Kasumi-1 (cell line): ENCODE data around the gene NYNRIN.

Experiments
- DNase-seq, 2 experiments: peaks; one replicate each; lab custom pipeline; 2025; lab: John Stamatoyannopoulos, UW

The NYNRIN gene

DNA sequence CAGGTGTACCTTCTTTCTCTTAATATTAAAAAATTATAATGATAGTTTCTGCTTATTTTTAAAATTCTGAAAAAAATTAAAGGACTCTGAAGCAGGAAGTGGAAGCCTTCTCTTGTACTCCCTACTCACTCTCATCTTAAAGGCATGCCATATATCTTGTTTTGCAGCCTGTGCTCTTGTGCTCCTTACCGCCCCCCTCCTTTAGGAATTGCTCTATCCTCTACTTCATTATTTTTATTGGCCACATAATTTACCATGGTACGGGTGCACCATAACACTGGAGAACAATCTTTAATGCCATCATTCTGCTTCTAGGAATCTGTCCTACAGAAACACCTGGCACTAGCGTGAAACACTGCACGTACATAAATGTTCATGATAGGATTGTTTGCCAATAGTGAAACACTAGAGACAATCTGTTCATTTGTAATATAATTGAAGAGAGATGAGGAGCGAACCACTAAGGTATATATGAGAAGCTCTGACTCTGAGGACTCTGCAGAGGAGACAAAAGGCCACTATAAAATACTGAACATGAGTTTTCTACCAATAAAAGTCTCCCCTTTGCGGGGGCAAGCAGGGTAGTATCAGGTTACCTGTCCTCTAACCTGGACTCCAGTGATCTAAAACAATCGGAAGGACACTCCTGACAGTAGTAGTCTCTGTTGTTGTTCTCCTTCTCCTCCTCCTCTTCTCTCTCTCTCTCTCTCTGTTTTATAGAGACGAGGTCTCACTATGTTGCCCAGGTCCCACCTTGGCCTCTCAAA lies 6.3 kb upstream of the NYNRIN start:
- no peak for DNase-seq

DNA sequence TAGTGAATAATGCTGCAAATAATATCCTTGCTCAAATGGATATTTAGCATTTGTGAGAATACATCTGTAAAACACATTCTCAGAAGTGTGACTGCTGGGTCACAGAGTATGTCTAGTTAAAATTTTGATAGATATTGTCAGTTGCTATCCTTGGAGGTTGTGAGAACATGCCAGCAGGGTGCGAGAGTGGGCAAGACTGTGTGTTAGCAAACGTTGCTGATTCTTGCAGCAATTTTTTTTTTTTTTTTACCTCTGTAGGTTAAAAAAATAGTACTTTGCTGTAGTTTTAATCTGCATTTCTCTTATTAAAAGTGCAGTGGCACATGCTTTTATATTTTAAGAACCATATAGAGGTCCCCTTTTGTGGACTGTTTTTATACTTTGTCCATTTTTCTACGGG lies 4.5 kb upstream of the NYNRIN start:
- peak in 1 of 2 experiments; percentile 14 for DNase-seq

DNA sequence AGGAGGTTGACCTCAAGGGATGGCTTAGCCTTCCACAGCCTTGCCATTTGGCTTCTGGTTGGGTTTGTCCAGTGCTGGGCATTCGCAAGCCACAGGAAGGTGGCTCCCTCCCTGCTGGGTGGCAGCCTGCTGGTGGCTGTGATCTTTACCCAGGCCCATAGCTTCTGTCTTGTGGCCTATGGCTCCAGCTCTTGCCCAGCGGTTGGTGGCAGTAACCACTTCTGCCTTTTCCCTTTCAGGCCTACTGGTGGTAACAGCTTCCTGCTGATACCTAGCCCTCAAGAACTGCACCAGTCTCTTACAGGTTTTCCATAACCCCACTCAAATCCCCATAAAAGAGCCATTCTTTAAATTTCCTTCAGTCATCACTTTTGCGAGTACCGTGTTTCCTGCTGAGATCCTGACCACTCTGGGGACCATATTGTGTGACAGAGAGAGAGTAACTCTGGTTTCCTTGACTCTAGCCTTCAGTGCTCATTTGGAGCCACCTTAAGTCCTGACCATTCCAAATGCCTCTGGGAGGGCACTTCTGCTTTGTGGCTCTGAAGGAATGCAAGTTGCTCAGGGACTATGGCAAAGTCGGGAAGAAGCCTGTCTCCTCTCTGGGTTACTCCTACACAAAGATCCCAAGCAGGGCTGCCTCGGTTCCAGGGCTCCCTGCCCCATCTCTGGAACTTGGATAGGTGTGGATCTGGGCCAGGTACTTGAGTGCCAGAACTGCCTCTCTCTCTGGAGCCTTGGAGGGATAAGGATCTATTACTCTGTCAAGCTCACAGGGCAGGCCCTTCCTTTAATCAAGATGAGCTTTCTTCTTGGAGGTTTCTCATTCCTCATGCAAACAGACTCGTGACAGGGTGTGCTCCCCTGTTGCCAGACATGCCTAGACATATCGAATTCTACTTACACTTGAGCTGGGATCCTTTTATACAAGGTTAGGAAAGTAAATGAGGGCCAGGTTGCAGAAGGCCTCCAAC lies 2.9 kb upstream of the NYNRIN start:
- peak; percentile 50 to 62 for DNase-seq

DNA sequence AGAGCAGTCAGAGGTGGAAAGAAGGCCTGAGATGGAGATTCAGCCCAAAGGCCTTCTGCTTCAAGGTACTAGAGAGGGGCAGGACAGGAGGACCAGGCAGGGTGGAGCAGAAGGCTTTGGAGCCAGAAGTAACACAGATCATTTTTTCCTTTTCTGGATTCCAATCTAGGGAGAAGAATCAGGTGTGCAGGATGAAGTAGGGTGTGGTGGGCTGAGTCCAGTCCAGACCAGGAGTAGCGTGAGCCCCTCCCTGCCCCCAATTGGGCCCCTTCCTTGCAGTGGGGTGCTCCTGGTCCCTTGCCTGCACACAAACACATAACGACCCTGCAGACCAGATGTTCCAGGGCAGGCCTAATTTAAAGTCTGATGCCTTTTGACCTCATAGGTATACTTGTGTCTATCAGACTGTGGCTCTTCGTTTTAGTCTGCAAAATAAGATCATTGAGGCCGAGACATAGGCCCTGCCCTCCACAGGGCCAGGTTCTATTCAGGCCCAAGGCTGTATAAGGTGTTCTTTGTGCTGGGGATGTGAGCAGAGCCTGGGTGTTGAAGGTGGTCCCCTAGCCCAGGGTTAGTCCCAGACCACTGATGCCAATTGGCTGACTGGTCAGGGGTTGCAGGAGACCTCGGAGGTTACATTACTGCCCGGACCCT lies 1.0 kb upstream of the NYNRIN start:
- DNase-seq, result no peak

DNA sequence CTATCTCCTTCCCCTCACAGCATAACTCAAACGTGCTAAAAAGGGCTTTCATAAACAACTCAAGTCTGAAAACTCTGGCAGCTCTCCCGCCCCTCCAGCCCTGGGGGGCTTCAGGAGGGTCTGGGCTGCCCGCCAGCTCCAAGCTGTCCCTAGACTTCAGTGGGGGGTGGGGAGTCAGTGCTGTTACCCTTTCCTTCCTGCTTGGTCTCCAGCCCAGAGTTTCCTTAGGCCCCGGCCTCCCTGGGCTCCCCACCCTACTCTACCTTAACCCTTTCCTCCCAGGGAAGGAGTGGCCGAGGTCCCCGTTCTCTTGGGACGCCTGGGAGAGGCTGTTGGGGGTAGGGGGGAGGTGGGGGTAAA lies 530 bp upstream of the NYNRIN start:
- no peak for DNase-seq

DNA sequence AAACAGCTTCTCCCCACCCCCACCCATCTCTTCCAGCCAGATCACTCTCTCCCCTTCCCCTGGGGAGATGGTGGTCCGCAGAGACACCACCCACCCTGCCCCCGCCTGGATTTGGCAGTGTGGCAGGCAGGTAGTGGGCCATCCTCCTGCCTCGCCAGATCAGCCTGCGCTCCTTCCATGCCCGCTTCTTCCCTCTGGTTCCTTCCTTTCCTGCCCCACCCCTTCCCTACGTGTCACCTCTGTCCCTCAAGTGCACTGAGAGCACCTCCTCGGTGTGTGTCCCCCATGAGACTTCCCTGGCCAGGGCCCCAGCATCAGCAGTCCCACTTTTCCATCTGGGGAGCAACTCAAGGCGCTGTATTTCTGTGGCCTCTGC lies 632 bp downstream of the NYNRIN start:
- DNase-seq, result no peak

DNA sequence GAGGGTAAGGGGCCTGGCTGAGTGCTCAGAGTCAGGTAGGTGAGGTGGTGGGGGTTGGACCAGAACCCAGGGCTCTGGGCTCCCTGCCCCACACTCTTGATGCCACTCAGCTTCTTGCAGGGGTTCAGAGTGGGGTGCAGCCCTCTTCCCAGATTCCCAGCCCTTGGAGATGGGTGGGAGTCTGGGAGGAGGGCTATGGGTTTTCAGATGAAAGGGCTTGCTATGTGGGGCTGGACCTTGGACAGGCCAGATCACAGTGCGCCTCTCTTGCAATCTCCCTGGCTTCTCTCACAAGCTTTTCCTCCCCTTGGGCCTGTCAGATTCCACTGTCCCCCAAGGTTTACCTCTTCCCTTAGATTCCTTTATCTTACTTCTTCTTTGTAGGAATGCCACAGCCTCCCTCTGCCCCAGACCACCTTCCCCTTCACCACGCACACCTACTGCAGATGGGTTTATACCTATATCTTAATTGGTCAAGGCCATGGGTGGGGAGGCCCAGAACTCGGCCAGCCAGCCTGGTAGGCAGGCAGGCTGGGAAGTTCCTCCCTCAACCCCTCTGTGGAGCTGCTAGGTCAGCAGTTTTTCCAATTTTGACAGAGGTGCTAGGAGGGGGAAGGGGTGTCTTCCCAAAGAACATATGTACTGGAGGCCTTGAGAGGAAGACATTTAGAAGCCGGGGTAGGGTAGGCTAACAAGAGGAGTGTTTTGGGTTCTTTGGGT lies 1.4 kb downstream of the NYNRIN start:
- no peak for DNase-seq

DNA sequence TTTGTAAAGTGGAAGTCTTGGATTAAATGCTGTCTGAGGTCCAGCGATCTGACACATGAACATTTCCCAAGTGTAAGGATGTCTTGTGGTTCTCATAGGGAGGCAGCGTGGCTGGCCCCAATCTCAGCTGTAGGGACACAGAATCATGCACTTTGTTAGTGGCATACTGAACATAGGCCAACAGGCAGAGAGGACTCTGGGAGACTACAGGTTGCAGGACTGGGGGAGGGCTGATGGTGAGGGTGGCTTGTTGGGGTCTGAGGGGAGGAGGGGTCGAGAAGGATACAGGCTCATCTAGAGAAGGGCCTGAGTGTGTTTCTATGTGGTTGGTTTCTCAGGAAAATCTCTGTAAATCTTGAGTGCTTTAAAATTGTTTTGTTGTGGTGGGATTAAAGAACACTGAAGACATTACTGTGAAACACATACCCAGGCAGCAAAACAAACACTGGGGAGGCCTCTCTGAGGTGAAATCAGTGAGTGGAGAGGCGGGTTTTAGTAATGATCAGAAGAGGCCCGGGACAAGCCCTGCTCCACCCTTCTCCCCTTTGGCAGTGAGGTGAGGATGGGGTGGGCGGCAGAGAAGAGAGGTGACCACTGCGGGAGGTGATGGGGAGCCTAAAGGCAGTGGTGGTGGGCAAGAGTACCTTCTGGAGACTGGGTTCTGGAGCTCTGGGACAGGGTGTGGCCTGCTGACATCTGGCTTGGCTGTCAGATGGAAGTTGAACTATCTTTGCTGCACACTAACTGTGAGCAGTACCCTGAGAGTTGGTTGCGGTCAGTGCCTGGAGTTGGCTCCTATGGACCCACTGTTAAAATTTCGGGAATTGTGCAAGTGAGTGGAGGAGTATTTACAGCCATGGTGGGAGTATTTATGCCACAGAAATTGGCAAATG lies 3.3 kb downstream of the NYNRIN start:
- DNase-seq, result no peak

DNA sequence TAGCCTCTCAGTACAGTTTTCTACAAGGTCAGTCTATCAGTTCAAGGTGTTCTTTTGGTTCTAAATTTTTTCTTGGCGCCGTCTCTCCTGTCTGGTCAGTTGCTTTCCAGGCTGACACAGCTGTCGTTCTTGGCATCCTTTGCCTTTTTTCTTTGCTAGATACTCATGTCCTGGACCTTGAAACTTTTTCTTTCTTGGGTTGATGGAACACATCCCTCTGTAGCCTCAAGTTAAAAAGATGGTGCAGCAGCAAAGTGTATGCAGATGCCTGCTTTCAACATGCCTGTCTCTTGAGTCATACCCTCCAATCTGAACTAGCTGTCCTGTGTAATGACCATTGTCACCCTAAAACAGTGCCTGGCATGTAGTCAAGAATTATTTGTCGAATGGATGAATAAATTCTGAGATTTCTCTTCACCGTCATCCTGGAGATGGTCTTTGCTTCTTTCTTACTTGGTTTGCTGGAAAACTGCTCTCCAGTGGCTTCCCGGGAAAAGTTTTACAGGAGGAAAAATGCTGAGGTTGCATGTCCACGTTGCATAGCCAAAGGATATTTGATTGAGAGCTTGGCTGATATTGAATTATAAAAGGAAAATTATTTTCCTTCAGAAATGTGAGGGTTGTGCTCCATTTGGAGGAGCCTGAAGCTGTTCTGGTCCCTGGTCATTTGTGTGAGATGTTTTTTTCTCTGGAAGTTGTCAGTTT lies 4.6 kb downstream of the NYNRIN start:
- no peak for DNase-seq

DNA sequence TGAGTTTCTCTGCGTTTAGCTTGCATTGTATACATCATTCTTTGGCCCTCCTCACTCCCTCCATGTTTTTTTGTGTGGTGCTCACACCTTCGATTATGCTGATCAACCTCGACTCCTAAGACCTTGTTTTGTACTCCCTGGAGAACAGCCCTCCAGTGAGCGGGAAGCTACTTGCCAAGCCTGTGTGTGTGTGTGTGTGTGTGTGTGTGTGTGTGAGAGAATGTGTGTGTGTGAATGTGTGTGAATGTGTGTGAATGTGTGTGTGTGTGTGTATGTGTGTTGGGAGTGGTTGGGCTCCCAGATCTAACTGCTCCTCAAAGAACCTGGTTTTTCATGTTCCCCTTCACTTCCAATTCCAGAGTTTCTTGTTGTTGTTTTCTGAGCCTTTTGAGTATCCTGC lies 6.0 kb downstream of the NYNRIN start:
- no peak for DNase-seq

DNA sequence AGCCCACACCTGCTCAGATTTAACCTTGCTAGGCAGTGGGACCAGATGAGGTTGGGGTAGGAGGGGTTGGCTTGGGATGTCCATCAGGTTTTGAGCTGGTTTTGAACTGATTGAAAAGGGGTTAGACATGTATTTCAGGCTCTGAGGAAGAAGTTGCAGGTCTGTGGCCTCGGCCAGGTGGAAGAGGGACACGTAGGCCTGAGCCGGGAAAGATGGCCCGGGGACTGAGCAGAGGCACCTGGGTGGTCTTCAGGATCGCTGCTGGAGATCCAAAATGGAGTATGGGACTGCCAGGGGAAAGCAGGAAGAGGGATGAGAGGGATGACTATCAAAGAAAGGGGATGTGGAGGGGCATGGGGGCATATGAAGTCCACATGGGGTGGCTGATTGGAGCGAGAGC lies 7.6 kb downstream of the NYNRIN start:
- no peak for DNase-seq

DNA sequence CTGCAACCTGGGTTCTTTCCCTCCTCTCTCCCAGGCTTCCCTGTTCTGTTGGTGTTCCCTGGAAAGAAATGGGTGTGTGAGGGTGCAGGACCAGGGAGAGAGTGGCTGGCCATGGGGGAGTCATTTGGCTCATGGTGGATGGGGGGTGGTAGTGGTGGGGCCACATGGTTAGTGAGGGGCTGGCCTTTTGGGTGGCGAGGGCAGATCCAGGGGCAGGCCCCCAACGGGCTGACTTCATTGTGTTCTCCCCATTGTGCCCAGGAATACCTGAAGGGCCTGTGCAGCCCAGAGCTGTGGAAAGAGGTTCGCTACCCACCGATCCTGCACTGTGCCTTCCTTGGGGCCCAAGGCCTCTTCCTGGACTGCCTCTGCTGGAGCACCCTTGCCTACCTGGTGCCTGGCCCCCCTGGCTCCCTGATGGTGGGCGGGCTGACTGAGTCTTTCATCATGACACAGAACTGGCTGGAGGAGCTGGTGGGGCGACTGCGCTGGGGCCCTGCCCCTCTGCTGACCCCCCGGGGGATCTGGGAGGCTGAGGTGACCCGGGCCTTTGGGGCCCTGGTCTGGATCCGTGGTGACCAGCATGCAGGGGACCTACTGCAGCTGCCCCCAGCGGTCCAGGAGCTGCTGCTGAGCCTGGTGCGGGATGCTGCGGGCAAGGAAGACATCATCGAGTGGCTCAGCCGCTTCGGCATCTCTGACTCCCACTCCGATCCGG lies 9.0 kb downstream of the NYNRIN start:
- DNase-seq, result no peak

DNA sequence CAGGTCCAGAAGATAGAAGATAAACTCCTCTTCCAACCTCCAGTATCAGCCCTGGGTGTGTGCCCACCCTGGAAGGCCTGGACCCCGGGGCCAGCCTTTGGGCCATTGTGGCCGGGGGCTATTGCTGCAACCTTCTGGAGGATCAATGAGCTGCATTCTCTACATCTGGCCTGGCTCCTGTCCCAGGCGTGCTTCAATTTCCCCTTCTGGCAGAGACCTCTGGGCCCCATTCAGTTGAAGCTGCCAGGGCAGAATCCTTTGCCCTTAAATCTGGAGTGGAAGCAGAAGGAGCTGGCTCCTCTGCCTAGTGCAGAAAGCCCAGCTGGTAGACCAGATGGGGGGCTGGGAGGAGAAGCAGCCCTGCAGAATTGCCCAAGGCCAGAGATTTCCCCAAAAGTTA lies 10.0 kb downstream of the NYNRIN start:
- DNase-seq, result no peak

DNA sequence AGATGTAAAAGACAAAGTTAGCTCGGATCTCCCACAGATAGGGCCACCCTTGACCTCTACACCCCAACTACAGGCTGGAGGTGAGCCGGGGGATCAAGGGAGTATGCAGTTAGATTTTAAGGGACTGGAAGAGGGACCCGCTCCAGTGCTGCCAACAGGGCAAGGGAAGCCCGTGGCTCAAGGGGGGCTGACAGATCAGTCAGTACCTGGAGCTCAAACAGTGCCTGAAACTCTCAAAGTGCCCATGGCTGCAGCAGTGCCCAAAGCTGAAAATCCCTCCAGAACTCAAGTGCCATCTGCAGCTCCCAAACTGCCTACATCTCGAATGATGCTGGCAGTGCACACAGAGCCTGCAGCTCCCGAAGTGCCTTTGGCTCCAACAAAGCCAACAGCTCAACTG lies 10.4 kb downstream of the NYNRIN start:
- DNase-seq, result no peak

DNA sequence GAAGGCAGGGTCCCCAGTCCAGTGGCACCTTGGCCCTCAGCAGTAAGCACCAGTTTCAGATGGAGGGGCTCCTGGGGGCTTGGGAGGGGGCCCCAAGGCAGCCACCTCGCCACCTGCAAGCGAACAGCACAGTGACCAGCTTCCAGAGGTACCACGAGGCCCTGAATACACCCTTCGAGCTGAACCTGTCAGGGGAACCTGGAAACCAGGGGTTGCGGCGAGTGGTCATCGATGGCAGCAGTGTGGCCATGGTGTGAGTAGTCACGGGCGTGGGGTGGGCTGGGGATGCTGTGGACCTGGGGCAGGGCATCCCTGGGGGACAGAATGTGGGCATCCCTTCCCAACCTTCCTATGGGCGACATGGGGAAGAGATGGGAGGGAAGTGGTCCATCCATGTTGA lies 11.2 kb downstream of the NYNRIN start:
- no peak for DNase-seq

DNA sequence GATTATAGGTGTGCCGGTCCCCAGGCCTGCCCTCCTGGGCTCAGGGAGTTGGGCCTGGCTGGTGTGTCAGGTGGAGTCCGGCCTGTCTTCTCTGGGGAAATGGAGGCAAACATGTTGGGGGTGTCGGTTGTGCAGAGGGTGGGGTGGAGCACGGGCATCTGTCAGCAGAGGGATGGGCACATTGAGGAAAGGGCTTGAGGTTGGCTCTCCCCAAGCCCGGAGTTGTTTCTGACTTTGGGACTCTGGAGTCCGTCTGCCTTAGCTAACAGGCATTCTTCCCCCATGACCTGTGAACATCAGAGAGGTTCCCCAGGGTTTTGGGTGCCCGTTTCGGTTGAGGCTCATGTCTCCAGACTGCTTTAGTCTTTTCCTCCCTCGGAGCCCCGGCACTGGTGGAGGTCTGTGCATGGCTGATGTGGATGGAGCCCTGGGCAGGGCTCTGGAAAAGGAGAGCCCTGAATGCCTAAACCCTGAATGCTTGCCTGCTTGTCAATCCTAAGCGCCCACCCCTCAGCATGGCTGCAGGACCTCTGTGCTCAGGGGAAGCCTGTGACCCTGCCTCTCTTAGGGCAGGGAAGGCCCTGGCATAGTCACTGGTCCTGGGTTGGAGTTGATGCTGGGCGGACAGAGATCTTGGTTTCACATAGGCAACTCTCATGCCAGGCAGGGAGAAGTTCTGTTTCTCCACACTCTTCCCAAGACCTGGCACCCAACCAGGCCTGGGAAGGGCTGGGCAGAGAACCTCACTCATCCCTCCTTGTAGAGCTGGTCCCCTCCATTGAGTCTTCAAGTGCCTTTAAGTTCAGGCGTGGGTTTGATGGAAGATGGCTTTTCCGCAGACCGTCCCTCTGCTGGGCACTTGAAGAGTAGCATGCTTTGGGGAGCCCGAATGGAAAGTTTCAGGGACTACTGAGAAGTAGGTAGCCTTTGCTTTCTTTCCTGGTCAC lies 12.9 kb downstream of the NYNRIN start:
- DNase-seq, result peak; percentile 56 to 78

DNA sequence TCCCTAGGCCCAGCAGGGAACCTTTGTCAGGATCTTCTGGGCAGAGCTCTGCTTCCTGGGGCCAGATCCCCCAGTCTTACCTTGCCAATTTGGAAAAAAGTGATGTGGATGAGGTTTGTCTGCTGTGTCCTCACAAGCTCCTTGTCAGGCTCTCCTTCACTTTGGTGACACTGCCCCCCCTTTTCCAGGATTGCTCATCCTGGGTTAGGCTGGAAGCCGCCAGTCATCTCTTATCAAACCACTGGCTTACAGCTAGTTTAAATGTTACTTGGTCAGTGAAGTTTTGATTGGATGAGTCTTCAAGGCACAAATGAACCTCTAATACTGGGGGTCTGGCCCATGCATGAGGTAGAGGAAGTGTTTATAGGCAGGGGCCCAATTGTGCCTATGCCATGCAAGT lies 15.3 kb downstream of the NYNRIN start:
- no peak for DNase-seq

DNA sequence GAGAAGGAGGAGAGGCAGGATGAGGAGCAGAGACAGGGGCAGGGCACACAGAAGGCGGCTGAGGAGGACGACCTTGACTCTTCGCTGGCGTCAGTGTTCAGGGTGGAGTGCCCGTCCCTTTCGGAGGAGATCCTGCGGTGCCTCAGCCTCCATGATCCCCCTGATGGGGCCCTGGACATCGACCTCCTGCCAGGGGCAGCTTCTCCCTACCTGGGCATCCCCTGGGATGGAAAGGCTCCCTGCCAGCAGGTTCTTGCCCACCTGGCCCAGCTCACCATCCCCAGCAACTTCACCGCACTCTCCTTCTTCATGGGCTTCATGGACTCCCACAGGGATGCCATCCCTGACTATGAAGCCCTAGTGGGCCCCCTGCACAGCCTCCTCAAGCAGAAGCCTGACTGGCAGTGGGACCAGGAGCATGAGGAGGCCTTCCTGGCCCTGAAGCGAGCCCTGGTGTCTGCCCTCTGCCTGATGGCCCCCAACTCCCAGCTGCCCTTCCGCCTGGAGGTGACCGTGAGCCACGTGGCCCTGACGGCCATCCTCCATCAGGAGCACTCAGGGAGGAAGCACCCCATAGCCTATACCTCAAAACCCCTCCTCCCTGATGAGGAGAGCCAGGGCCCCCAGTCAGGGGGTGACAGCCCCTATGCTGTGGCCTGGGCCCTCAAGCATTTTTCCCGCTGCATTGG lies 16.1 kb downstream of the NYNRIN start:
- no peak for DNase-seq
